HG03521 (cell line): ENCODE measurements around the gene LYPD5.
A peak's percentile ranks its signal among the peaks of the same experiment; 100 is the strongest.

ENCODE experiments used
- ATAC-seq: cut with Tn5 transposase; IDR thresholded peaks from one replicate; pipeline ENCODE4 v1.9.1; 2021; ENCODE audit warnings: mild to moderate bottlenecking, moderate library complexity; ENCODE audit not compliant: unreplicated experiment

The LYPD5 gene

GRCh38 chr19:43754503-43755255, 47.6 kb downstream of the LYPD5 start, which contains the start of gene SMG9:
SMG9 (minus strand) TSS chr19:43754962; CDS start chr19:43750741, 4,221 bp downstream.
- peak; percentile 65 for ATAC-seq

DNA sequence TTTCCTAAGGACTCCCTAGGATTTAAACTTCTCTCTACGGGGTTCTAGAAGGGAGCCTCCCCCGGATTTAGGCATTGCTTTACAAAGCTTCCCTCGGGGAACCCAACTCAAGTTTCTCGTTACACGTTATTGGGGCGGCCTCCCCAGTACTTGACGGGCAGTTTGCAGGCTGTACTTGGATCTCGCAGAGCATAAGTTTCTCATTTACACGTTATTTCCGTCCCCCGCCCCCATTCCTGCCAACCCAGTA, 48.1 kb downstream of the LYPD5 start:
- ATAC-seq: no peak

GRCh38 chr19:43752287-43752875, 49.9 kb downstream of the LYPD5 start:
- ATAC-seq: no peak

DNA sequence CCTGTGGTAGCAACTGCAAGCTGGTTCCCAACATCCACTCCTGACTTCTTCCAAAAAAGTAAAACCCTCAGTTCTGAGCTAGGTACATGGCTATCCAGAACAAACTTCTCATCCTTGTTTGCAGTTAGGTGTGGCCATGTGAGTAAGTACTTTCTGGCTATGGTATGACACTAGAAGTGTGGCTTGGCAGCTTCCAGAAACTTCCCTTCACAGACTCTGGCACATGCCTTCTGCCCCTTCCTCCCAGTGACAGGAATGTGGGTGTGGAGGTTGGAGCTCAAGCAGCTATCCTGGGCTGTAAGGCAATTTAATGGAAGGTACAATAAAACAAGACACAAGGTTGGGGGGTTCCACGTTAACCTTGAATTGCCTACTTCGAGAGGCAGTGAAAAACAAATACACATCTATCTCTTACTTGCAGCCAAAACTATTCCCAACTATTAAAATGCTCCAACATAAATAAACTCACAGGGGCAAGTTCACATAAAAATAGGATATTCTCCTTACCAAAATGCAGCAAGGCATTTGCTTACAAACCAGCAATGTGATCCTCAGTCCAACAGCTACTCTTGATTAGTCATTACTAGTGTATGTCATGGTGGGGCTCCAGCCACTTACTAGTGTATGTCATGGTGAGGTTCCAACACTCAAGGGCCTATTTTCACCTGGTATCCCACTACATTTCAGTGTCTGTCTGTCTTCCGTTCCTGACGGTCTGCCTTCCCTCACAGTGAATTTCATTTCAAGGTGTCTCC, 50.6 kb downstream of the LYPD5 start:
- ATAC-seq: no peak

- no peak for ATAC-seq
Measured at GRCh38 chr19:43749898-43750297, 52.3 kb downstream of the LYPD5 start.

DNA sequence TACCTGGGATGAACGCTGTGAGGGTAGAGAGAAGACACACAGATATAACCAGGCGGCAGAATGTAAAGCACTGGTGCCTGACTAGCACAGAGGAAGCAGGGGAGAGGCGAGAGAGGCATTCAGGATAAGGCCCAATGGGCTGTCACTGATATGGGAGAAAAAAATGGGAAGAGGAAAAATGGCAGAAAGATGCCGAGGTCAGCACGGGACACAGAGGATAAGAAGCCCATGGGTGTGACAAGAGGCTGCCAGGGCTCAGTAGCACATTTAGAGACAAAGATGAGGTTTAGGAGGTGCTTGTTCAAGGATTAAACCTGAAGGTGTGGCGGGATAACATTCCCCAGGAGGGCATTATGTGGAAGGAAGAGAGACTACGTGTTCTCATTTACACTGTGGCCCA, 53.1 kb downstream of the LYPD5 start:
- ATAC-seq: no peak

DNA sequence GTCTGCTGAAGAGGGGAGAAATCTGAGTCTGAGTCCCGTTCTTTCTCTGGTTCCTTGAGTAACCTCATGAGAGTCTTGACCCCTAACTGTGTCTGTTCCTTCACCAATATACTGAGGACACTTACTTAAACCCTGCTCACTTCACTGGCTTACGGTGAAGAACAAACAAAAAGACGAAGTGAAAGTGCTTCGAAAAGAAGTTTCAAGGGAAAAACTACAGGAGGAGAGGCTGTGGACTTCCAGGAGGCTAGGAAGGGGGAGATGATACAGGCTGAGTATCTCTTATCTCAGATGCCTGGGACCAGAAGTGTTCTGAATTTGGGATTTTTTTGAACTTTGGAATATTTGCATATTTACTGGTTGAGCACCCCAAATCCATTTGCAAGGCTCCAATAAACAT, 53.6 kb downstream of the LYPD5 start:
- ATAC-seq: no peak

DNA sequence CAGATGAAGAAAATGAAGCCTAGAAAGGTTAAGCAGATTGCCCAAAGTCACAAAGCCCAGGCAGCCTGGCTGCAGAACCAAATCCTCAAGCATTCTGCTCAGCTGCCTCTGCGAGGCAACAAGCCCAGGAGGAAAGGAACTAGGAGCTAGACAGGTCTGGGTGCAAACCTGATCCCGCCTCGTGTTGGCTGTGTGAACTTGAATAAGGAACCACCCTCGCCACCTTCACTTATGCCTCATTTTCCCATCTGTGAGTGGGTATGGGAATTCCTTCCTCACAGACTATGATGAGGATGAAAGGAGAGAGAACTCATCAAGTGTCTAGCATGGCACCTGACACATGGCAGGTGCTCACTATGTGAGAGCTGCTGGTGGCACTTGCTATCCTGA, 54.0 kb downstream of the LYPD5 start:
- no peak for ATAC-seq

DNA sequence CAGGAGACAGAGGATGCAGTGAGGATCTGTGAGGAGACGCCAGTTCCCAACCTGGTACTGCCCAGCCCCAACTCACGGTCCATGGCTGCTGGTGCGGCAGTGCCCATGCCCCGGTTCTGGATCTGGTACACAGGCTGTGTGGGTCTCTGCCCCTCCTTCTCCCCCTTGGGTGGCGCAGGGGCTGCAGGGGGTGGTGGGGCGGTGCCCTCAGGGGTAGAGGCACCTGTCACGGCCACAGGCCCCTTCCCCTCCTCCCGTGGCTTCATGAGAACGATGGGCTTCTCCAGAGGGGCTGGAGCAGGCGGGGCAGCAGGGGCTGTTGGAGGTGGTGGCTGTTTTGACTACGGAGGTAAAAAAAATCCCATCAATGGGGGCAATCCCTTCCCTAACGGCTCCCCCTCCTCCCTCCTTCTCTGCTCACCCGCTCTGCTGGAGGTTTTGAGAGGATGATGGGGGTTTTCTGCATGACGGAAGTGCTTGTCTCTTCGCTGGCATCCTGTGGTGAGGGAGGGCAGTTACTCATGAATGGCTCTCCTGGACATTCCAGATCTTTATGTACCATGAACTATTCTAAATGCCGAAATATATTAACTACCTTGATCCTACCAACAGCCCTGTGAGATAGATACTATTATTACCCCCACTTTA, 54.6 kb downstream of the LYPD5 start:
- ATAC-seq: no peak
